GM19395 (cell line): Measurements from ENCODE around the gene RPUSD2.
"Not testable (repeated sequence)": the region's sequence is repeated elsewhere in the genome, so short reads cannot be mapped to it uniquely, and the experiment has no call there.

Experiments used
- ATAC-seq: cut with Tn5 transposase; IDR thresholded peaks from one replicate; pipeline ENCODE4 v1.9.1; 2021; ENCODE audit warnings: mild to moderate bottlenecking, moderate library complexity; ENCODE audit not compliant: unreplicated experiment

Gene RPUSD2

DNA sequence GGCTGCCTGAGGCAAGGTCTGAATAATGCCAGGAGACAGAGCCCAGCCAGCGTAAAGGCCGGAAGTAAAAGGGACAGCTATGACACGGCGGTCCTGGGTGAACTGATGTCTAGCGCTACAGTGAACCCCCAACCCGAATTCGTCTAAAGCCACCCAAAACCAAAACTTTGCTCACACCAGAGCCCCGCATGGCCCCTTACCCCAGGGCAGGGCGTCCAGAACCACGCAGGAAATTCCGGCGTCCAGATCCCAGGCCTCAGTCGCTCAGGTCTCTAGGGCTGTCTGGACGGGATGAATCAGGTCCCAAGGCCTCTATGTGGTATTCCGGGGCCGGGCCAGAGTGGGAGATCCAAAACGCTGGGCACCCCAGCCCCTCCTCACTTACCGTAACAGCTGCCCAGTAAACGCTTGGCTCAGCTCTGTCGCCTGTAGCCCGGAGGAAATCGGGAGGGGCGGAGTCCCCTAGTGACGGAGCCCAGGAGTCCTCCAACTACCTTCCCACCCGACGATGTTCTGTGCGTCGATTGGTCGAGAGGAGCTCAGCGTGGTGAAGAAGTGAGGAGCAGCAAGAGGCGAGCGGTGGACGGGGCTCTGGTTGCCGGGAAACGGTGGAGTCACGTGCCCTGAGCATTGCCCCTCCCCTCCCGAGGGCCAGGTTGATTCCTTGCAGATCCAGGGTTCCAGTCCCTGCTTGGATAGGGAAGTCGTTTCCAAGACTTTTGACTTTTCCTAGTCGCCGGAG is 4.3 kb upstream of the RPUSD2 start, which contains the start of gene CCDC32:
Gene CCDC32, minus strand, starts transcription at position 452 of the 742 bp plus-strand sequence. CDS start 2,027 bp downstream, outside the sequence.
- peak; percentile 93 for ATAC-seq

DNA sequence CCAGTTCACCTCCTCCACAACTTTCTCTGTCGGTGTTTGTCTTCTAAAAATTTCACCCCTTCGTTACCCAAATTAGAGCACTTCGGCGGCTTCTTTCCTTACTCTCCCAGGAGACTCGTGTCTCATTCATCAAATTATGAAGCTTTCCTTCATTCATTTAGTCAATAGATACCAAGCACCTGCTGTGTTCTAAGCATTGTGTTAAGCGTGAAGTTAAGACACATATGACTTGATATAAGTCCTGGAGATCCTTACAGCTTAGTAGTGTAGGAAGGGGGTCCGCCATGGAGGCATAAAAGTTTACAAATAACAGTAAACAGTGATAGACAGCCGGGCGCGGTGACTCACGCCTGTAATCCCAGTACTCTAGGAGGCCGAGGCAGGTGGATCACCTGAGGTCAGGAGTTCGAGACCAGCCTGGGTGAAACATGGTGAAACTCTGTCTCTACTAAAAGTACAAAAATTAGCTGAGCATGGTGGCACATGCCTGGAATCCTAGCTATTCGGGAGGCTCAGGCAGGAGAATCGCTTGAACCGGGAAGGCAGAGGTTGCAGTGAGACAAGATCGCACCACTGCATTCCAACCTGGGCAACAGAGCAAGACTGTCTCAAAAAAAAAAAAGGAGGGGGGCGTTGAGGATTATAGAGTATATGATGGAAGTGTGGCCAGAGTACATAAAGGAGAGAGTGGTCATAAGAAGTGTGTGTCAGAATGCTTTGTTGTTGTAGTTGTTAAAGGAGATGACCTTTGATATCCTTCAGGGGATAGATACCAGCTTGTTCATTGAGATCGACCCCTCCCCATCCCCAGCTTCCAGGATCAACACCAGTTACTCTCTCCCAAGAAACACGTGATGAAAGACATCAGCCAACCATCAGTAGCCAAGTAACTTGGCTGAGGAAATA is 3.5 kb upstream of the RPUSD2 start:
- no peak for ATAC-seq

DNA sequence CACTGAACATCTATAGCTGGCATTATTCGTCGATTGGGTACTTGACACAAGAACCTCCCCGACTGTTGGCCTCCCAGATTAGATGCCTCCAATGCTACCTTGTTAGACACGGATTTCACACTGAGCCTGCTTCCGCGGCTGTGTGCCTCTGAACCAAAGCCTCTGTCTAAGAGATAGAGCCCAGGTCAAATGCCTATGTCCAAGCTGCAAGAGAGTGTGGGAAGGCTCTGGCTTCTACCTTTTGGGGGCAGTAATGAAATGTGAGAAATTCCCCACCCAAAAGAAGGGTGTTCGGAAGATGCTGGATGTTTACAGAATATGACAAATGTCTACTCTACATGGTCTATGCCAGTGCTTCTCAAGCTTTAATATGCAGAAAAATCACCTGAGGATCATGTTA is 2.0 kb upstream of the RPUSD2 start:
- no peak for ATAC-seq

DNA sequence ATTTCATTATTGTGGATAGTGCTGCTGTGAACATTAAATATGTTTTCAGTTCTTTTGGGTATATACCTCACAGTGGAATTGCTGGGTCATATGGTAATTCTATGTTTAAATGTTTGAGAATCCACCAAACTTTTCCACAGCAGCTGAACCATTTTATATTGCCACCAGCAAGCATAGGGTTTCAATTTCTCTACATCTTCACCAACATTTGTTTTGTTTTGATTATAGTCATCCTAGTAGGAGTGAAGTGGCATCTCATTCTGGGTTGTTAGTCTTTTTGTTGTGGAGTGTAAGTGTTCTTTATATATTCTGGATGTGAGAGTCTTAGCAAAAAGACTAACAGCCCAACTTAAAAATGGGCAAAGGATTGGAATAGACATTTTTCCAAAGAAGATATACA is 6.0 kb downstream of the RPUSD2 start:
- no peak for ATAC-seq

DNA sequence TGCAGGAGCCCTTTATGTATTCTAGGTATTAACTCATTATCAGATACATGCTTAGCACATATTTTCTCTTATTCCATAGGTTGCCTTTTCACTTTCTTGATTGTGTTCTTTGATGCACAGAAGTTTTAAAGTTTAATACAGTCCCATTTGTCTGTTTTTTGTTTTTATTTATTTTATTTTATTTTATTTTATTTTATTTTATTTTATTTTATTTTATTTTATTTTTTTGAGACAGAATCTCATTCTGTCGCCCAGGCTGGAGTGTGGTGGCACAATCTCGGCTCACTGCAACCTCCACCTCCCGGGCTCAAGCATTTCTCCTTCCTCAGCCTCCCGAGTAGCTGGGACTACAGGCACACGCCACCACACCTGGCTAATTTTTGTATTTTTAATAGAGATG is 7.8 kb downstream of the RPUSD2 start:
- not testable (repeated sequence) for ATAC-seq

DNA sequence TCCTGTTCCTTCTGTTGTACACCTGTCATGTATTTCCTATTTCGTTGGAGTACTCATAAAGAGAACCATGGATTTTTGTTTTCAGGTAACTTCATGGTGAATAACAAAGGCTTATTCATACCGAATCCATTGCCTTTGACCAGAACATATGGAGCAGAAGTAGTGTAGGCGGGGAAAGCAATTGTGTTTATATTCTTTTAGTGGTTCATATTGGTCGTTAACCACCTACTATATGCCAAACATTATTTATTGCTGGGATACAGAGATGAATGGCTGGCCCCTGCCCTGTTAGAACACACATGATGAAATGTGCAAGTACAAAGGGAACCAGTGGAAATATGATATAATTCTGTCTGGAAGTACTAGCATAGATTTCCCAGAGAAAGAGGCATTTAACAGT is 9.8 kb downstream of the RPUSD2 start:
- no peak for ATAC-seq

DNA sequence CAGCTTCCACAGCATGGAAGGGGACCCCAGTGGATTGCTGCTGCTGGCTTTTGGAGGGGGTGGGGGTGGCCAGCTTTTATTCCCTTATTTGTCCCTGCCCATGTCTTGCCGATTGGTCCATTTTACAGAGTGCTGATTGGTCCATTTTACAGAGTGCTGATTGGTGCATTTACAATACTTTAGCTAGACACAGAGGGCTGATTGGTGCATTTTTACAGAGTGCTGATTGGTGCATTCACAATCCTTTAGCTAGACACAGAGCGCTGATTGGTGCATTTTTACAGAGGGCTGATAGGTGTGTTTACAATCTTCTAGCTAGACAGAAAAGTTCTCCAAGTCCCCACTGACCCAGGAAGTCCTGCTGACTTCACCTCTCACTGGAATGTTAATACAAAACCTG is 12.7 kb downstream of the RPUSD2 start:
- not testable (repeated sequence) for ATAC-seq

DNA sequence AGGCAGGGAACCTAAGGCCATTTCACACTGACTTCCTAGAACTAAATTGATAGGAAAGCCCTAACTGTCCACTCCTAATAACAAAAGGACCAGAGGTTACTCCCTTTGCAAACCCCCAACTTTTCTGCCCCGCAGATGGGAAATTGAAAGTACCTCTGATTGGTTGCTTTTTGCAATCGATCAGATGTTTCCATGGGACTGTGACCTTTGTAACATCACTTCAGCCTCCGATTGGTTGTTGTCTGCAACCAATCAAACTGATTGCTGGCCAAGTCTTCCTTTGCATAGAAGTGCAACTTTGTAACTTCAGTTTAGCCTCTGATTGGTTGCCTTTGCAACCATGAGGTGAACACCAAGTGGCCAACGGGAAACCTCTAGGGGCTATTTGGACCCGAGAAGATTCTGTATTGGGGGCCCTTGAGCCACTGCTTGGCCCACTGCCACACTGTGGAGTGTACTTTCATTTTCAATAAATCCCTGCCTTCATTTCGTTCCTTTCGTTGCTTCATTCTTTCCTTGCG is 13.7 kb downstream of the RPUSD2 start:
- no peak for ATAC-seq

DNA sequence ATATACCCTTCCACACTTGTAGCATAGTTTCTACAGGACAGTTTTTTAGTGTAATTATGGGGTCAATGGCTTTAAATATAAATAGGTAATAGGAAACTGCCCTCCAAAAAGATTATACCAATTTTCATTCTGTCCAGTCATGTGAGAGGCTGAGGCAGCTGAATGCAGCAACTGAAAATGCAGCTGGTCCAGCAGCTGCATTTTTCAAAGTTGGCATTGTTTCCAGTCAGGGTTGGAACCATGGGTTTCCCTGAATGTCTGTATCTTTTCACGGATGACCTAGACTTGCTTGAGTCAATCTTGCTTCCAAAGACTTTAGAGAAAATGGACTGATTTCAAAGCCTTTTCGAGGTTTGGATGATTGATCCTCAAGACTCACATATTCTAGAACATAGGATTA is 15.1 kb downstream of the RPUSD2 start:
- ATAC-seq, result no peak

DNA sequence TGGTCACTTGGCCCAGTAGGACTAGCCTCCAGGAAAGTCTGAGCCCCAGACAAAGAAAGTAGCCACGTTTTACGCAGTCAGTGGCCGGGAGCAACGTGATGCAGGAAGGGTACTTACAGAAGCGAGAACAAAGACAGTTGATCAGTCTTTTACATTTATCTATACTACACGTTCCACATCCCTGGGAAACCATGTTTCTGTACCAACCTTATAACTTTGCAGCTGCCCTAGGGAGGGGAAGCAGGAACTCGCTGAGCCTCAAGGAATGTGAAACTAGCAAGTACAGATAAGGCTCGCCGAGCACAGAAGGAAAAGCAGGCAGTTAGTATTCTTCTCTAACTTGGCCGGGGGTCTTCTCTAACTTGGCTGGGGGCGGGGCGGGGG is 21.6 kb downstream of the RPUSD2 start:
- no peak for ATAC-seq

DNA sequence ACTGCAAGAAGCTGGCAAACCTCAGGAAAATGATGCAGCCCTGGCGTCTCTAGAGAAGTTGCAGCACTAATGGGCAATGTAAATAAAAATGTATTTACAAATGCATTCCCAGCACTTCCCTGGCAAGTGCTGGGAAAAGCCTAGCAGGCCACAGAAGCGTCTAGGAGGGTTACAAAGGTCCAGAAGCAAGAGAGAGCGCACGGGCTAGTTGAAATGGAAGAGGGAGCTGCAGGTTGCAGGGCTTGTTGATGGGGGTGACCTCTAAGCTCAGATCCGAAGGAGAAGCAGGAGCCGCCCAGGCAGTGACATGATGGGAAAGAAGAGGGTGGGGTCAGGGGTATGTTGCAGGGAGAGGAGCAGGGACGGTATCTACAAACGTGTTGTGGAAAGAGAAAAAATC is 22.3 kb downstream of the RPUSD2 start:
- no peak for ATAC-seq

DNA sequence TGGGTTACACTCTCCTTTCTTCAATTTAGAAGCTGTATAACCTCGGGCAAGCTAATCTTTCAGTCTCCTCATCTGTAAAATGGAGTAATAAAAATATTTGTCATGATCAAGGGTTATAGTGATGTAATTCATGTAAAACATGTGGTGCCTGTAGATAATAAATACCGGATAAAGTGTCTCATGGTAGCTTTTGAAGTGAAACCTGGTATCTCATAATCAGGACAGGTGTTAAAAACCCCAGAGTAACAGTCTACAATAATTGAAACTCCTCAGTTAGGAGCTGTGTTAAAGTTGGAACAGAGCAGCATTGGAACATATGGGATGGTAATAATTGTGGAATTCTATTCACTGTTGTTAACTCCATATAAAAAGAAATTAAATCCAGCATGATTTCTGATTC is 24.1 kb downstream of the RPUSD2 start:
- no peak for ATAC-seq

DNA sequence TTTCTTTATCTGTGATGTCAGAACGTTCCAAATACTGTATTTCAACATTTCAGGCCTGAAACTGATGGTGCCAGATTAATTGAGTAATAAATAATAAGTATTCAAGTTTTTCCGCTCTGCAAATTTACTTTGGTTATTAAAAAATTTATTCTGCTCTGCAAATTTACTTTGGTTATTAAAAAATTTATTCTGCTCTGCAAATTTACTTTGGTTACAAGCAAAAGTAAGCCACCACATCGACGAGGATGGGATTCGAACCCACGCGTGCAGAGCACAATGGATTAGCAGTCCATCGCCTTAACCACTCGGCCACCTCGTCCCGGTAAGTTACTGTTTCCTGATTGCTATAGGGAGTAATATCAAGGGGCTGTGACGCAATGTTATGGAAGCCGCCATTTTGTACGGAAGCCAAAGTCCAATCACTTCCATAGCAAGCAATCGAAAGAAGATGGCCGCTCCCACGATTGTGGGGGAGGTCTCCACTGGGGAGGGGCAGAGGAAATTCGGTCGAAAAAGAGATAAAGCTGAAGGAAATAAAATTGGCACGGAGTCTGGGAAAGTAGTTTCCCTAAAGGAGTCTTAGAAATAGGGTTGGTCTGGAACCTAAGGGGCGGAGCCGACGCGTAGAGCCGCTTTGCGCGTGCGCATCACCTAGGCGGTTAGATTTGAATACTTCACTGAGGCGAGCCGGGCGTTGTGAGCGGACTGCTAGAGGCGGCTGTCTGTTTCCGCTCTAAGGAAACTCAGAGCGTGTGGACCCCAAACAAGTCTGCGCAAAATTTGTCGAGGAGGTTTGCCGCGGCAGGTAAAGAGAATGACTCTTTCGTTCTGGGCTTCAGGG is 24.7 kb downstream of the RPUSD2 start, which contains the start of gene KNL1:
Gene KNL1, plus strand, starts transcription at position 662 of the 841 bp plus-strand sequence. CDS start 8,683 bp downstream, outside the sequence.
- peak; percentile 72 for ATAC-seq

DNA sequence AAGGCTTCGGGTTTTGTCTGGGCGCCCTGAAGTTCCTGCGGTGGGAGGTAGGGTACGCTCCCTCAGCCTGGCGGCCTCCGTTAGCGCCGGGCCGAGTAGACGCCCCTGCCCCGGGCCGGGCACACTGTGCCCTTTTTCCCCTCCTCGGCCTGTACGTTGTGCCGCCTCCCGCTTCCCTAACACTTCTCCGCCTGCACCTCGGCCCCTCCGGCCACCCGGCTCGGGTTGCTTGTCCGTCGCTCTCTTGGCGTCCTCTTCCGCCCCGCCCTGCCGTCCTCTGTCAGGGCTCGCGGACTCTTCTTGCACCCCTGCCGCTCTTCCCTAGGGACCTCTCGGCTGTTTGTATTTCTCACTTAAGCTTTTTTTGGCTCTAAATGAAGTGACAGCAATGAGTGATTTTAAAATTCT is 25.3 kb downstream of the RPUSD2 start:
- ATAC-seq, result peak; percentile 41

DNA sequence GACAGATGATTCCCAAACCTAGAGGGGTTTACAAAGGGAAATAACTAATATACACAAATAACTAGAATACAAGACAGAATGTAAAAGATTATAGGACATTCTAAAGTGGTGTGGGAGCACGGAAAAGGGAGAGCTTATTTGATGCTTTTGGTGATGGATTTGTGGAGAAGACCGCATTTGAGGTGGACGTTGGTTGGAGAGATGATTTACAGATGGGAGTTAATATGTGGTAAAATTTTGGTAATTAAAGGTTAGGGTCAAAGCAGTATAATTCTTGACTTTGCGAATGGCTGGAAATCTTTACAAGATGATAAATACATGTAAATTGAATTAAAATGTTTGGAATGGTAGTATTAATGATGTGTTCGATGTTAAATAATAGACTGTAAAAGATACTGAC is 26.1 kb downstream of the RPUSD2 start:
- no peak for ATAC-seq

DNA sequence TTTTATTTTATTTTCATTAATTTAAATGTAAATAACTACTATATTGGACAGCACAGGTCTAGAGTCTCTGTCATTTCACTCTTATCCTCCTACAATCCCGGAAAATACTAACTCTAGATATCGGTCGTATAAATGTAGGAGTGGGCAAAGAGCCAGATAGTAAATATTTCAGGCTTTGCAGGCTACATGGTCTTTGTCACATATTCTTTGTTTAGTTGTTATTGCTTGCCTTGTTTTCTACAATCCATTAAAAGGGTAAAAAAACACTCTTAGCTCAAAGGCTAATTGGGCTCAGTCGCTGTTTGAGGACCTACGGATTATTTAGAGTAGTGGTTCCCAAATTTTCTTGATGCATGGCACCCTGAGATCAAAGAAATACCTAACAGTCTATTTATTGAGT is 26.7 kb downstream of the RPUSD2 start:
- ATAC-seq, result no peak

DNA sequence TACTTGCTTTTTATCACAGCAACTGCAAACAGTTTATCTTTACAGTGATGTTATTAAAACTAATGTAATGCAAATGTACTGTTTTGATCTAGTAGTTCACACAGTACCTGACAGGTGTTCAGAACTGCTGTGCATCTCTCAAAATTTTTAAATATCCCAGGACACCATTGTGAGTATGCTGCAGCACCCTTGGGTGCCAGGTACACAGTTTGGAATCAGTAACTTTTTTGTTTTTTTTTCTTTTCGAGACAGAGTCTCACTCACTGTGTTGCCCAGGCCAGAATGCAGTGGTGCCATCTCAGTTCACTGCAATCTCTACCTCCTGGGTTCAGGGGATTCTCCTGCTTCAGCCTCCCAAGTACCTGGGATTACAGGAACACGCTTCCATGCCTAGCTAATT is 27.9 kb downstream of the RPUSD2 start:
- ATAC-seq, result no peak

DNA sequence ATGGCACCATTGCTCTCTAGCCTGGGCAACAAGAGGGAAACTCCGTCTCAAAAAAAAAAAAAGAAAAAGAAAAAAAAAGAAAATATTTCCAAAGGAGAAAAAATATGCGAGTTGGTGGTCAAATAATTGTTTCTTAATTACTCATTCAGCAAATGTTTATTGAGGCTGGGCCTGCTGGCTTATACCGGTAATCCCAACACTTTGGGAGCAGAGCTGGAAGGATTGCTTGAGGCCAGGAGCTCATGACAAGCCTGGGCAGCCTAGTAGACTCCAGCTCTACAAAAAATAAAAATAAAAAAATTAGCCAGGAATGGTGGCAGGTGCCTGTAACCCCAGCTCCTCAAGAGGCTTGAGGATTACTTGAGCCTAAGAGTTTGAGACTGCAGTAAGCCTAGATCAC is 29.0 kb downstream of the RPUSD2 start:
- ATAC-seq, result no peak

DNA sequence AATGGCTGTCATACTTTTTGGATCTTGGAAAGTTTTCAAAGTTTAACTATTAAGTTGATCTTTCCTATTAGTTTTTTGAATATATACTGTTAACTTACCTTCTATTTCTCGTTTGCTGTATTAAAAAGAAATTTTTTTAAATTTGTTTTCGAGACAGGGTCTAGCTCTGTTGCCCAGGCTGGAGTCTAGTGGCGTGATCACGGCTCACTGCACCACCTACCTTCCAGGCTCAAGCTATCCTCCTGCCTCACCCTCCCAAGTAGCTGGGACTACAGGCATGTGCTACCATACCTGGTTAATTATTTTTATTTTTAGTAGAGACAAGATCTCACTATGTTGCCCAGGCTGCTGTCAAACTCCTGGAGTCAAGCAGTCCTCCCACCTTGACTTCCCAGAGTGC is 29.6 kb downstream of the RPUSD2 start:
- ATAC-seq, result no peak

DNA sequence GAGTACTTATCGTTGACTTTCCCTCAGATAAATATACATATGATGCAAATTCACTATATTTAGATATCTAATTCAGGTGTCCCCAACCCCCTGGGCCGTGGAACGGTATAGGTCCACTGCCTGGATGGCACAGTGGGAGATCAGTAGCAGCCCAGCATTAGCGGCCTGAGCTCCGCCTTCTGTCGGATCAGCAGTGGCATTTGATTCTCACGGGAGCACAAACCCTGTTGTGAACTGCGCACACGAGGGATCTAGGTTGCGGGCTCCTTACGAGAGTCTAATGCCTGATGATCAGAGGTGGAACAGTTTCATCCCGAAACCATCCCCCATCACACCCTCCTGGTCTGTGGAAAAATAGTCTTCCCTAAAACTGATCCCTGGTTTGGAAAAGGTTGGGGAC is 31.9 kb downstream of the RPUSD2 start:
- ATAC-seq, result no peak

DNA sequence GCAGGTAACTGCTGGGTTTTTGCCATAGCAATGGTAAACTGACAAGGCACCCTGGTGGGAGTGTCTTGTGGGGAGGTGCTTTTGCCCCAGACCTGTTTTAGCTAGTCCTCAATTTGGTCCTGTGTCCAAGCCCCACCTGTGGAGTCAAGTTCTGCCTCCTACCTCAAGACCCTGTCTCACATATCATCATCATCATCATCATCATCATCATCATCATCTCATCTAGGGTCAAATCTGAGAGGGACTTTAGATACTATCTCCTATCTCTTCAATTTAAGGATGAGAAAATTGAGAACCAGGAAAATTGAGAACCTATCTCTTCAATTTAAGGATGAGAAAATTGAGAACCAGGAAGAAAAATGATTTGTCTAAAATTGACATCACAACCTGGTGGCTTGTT is 34.8 kb downstream of the RPUSD2 start:
- no peak for ATAC-seq
